Measurements from ENCODE around the gene ATXN7L2.
"Not testable (repeated sequence)": the region's sequence is repeated elsewhere in the genome, so short reads cannot be mapped to it uniquely, and the experiment has no call there.

ATXN7L2 gene, protein sequence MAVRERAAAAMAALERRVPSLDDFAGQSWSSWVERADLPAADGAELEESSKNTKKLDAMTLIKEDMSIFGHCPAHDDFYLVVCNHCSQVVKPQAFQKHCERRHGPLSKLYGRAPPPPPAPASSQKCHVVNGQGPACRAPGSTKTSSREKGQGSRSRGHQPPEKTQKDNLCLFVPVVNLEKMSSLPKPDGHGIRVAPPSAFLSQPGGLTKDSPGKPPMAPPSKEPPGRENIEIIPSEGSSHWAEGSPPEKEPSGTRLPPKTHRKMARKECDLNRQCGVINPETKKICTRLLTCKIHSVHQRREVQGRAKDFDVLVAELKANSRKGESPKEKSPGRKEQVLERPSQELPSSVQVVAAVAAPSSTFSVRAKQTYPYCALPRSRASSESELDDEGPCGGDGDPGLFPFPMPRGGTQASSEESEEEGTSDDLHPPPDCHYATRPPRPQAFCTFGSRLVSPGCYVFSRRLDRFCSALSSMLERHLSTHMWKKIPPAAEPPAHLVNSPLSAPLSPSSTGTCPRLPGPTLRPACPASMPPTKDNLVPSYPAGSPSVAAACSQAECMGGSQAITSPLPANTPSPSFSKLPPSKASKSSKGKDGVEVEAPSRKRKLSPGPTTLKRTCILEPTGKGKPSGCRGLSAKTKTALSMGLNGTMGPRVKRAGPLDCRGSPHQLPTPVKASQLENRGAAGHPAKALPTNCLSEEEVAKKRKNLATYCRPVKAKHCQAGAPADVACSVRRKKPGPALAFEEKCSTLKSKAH
- total RNA-seq = 18.3 to 44.9 reads per million in 2 donors

DNA sequence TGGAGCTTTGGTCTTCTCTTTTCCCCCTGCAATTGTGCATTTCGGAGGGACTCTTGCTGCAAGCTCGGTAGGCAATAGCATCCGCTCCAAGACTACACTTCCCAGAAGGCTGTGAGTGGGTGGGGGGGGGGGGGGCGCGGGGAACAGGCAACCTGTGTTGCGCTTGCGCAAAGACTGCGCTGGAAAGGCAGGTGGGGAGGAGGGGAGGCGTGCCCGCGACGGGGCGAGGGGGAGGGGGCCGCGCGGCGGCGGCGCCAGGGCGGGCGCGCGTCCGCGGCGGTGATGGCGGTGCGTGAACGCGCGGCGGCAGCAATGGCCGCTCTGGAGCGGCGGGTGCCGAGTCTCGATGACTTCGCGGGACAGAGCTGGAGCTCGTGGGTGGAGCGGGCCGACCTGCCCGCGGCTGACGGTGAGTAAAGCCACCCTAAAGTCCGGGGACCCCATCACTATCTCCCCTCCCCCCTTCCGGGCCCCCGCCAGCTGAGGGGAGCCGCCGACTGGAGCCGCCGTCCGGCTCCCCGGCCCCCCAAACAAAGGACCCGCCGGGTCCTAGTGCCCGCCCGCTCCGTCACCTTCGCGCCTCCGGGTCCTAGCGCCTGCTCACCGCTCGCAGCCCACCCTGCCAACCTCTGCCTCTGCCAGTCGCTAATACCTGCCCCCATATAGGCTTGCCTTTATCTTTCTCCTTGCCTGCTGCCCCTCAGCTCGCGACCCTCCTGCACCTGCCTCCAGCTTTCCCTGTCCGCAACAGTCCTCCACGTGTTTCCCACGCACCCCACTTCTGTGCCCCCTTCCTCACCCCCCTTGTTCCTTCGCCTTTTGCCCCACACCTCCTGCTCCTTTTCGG is at the start of gene ATXN7L2:
ATXN7L2 (plus strand) TSS at position 234 of the 847 bp plus-strand sequence; CDS start at position 283, 49 bp downstream.
- DNase-seq = peak; percentile 85

GRCh38 chr1:109434484-109434883 is 49.2 kb upstream of the ATXN7L2 start:
- DNase-seq = no peak

- DNase-seq = no peak
Measured at GRCh38 chr1:109438798-109439297, 44.9 kb upstream of the ATXN7L2 start.

GRCh38 chr1:109441069-109441468 is 42.6 kb upstream of the ATXN7L2 start:
- no peak for DNase-seq

- DNase-seq = no peak
Measured at GRCh38 chr1:109443476-109443875, 40.2 kb upstream of the ATXN7L2 start.

DNA sequence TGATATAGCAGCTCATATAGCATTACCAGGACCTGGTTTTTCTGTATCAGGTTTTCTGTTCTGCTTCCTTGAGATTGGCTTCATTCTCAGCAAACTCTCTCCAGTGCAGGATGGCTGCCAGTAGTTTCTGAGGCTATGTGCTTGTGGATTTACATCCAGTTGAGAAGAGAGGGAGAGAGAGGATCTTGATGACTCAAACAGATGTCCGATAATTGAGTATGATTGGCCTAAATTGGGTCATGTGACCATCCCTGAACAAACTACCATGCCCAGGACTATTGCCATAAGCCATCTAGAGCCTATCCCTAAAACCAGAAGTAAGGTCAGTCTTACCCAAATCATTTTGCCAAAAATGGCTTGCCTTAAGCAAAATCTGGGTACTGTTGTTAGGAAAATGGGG is 39.4 kb upstream of the ATXN7L2 start:
- no peak for DNase-seq

- not testable (repeated sequence) for DNase-seq
Measured at GRCh38 chr1:109445949-109446695, 37.6 kb upstream of the ATXN7L2 start.

DNA sequence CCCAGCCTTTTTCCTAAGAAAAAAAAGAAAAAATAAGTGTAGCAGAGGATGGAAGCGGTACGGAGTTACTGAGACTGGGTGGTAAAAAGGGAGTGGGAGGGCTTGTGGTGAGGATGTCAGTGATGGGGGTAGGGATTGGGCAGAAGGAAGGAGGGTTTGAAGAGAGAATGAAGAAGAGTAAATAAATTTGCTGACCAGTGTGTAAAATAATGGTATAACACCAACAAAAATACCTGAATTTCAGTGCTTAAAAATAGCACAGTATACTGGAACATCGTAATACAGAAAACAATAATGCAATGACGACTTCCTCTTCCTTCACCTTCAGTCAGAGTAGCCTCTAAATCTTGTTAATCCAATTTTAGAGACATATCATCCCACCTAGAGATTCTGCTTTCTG is 36.2 kb upstream of the ATXN7L2 start:
- DNase-seq = no peak

DNA sequence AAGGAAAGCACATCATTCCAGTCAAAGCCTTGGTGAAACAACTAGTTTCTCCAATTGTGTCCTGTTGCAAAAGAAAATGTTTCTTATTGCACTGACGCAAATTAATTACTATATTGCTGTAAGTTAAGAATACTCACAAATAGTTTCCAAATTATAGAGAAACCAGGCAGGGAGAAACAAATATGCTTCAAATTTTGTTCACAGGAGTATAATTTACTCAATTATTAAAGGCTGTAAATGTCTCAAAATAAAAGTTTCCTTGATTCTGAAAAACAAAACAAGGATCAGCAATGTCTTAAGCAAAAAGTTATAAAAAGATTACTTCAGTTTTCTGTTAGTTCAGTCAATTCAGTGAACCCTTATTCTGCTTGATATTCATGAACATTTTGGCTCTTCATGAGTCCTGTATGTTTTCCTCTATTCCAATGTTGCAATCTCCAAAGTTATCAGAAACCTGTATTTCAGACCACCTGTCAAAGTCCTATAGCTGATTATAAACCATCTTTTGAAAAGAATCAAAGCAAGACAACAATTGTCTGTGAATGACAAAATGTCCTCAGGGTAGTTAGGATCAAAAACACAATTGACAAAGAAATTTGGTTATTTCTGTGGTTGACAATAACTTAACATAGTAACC is 29.1 kb upstream of the ATXN7L2 start:
- DNase-seq = no peak

GRCh38 chr1:109457819-109458218 is 25.9 kb upstream of the ATXN7L2 start:
- DNase-seq = no peak

- no peak for DNase-seq
Measured at GRCh38 chr1:109466125-109466451, 17.6 kb upstream of the ATXN7L2 start.

- no peak for DNase-seq
Measured at GRCh38 chr1:109466452-109467300, 17.0 kb upstream of the ATXN7L2 start, which contains the start of gene SYPL2. TSS of gene SYPL2 (plus strand) at chr1:109466546. CDS start at chr1:109466844, 298 bp downstream.

- no peak for DNase-seq
Measured at GRCh38 chr1:109467301-109467777, 16.4 kb upstream of the ATXN7L2 start.

GRCh38 chr1:109468061-109468460 is 15.6 kb upstream of the ATXN7L2 start:
- DNase-seq = no peak

DNA sequence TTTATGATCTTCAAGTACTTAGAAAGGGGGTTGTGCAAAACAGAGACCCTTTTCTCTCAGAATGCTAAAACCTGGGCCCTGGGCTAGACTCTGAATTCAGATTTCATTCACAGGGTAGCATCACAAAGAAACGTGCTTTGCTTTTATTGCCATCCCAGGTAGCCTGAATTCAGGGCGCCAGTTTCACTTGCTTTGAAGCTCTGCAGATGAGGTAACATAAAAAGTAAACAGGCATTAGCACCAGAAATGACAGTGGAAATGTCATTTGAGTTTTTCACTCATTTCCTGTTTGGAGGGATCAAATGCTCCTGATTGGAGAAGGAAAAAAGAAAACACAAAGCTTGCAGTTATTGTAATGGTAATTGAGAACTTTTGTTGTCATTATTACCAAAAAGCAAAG is 14.8 kb upstream of the ATXN7L2 start:
- DNase-seq = no peak

GRCh38 chr1:109470245-109470644 is 13.5 kb upstream of the ATXN7L2 start:
- no peak for DNase-seq

- DNase-seq = no peak
Measured at GRCh38 chr1:109472779-109473178, 10.9 kb upstream of the ATXN7L2 start.

DNA sequence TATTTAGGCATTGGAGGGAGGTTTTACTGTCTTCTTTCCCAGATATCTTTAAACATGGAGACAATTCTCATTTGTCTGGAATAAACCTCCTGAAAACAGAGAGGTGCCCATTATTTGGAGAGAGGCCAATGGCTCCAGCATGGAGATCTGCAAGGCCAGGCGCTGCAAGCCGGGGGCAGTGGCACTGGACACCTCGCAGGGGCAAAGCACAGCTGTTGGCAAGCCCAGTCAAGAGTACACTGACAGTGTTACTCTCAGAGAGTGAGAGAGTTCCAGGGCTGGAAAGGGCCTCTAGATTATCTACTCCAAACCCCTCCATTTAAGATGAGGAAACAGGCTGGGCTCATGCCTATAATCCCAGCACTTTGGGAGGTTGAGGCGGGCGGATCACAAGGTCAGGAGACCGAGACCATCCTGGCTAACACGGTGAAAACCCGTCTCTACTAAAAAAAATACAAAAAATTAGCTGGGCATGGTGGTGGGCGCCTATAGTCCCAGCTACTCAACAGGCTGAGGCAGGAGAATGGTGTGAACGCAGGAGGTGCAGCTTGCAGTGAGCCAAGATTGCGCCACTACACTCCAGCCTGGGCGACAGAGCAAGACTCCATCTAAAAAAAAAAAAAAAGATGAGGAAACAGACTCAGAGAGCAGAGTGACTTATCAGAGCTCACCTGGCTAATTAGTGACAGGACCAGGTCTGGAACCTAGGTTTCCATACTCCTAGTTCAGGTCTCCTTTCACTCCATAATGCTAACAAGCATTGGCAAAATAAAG is 10.2 kb upstream of the ATXN7L2 start:
- DNase-seq = not testable (repeated sequence)

GRCh38 chr1:109474697-109475096 is 9.0 kb upstream of the ATXN7L2 start:
- DNase-seq = no peak

DNA sequence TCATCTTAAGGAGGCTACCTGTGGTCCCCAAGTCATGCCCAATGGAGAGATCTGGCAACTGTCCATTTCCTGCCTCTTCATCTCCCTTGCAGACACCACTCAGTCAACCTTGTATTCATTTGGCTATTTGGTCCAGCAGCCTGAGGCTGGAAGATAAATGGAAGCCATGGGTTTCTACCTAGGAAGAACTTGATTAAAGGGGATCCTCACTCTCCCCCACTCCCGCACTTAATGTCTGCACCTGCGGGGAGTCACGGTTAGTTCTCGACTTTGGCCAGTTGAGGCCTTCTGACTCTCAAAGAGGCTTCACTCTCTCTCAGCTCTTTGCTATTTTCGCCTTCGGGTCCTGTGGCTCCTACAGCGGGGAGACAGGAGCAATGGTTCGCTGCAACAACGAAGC is 8.4 kb upstream of the ATXN7L2 start:
- DNase-seq = no peak
